HUDEP-2 (cell line): ENCODE results near the gene NUMB.

Source experiments
- DNase-seq, 76 experiments: peaks; one replicate each; lab custom pipeline; 2025; ENCODE audit not compliant: unreplicated experiment in 76 of 76; lab: John Stamatoyannopoulos, UW

Gene NUMB

GRCh38 chr14:73466861-73467260, 8.5 kb upstream of the NUMB start:
- DNase-seq, result no peak

- DNase-seq, result no peak
Observed at GRCh38 chr14:73465823-73466532, 7.6 kb upstream of the NUMB start.

GRCh38 chr14:73463411-73463810, 5.1 kb upstream of the NUMB start:
- DNase-seq, result no peak

- peak in 3 of 76 experiments; percentile 4 to 23 (median 6) for DNase-seq
Observed at GRCh38 chr14:73462815-73463214, 4.5 kb upstream of the NUMB start.

GRCh38 chr14:73462048-73462715, 3.8 kb upstream of the NUMB start:
- DNase-seq, result peak in 34 of 76 experiments; percentile 3 to 52 (median 28)

- no peak for DNase-seq
Observed at GRCh38 chr14:73461478-73462047, 3.2 kb upstream of the NUMB start.

- DNase-seq, result peak in 17 of 76 experiments; percentile 7 to 39 (median 23)
Observed at GRCh38 chr14:73460691-73461127, 2.4 kb upstream of the NUMB start.

- no peak for DNase-seq
Observed at GRCh38 chr14:73459959-73460358, 1.6 kb upstream of the NUMB start.

GRCh38 chr14:73457924-73458182, 493 bp downstream of the NUMB start:
- DNase-seq, result no peak

- peak in 3 of 76 experiments; percentile 15 to 24 (median 22) for DNase-seq
Observed at GRCh38 chr14:73457041-73457923, 1.1 kb downstream of the NUMB start.

GRCh38 chr14:73455294-73455693, 3.1 kb downstream of the NUMB start:
- no peak for DNase-seq

- peak in 7 of 76 experiments; percentile 10 to 31 (median 15) for DNase-seq
Observed at GRCh38 chr14:73452341-73453186, 5.8 kb downstream of the NUMB start.

GRCh38 chr14:73443758-73444157, 14.6 kb downstream of the NUMB start:
- DNase-seq, result no peak

GRCh38 chr14:73441286-73441685, 17.1 kb downstream of the NUMB start:
- no peak for DNase-seq

GRCh38 chr14:73438993-73439392, 19.4 kb downstream of the NUMB start:
- DNase-seq, result no peak

GRCh38 chr14:73437206-73437605, 21.1 kb downstream of the NUMB start:
- DNase-seq, result no peak

- no peak for DNase-seq
Observed at GRCh38 chr14:73432124-73432523, 26.2 kb downstream of the NUMB start.

- no peak for DNase-seq
Observed at GRCh38 chr14:73428353-73428824, 30.0 kb downstream of the NUMB start.

GRCh38 chr14:73427516-73428264, 30.7 kb downstream of the NUMB start:
- no peak for DNase-seq
